ENCODE data around the gene ABHD4. TPM values are rescaled to one million over a fixed set of nuclear protein-coding genes. Genes with fewer than 3 reads are reported as not detected.
"Not testable (repeated sequence)": the region's sequence is repeated elsewhere in the genome, so short reads cannot be mapped to it uniquely, and the experiment has no call there.

Gene ABHD4
- total RNA-seq, 1 donor from 2014 or later = 10.7 TPM

- DNase-seq (ENCODE audit: low read depth) = no peak
- no peak overlapping the region for H3K4me3 ChIP-seq (ENCODE audit: low read depth, low read length)
- no peak for TF ChIP-seq CTCF (conservative IDR thresholded peaks at IDR 0.05; ENCODE audit: low read depth, low read length)
Measured at GRCh38 chr14:22563987-22564386, 34.1 kb upstream of the ABHD4 start.

- no peak for DNase-seq (ENCODE audit: low read depth)
- TF ChIP-seq CTCF (conservative IDR thresholded peaks at IDR 0.05; ENCODE audit: low read depth, low read length) = no peak
- no peak overlapping the region for H3K4me3 ChIP-seq (ENCODE audit: low read depth, low read length)
Measured at GRCh38 chr14:22564463-22564862, 33.6 kb upstream of the ABHD4 start.

GRCh38 chr14:22565391-22565945 lies 32.6 kb upstream of the ABHD4 start:
- no peak for DNase-seq (ENCODE audit: low read depth)
- no peak for TF ChIP-seq CTCF (conservative IDR thresholded peaks at IDR 0.05; ENCODE audit: low read depth, low read length)
- H3K4me3 ChIP-seq (ENCODE audit: low read depth, low read length) = no peak overlapping the region

- DNase-seq (ENCODE audit: low read depth) = not testable (repeated sequence)
Measured at GRCh38 chr14:22566266-22566665, 31.8 kb upstream of the ABHD4 start.

GRCh38 chr14:22566845-22567244 lies 31.3 kb upstream of the ABHD4 start:
- no peak overlapping the region for H3K4me3 ChIP-seq (ENCODE audit: low read depth, low read length)
- no peak for TF ChIP-seq CTCF (conservative IDR thresholded peaks at IDR 0.05; ENCODE audit: low read depth, low read length)
- DNase-seq (ENCODE audit: low read depth) = no peak

More at GRCh38 chr14:22566266-22566665, 31.8 kb upstream of the ABHD4 start:
- H3K4me3 ChIP-seq (ENCODE audit: low read depth, low read length) = not testable (repeated sequence)

GRCh38 chr14:22567437-22567836 lies 30.7 kb upstream of the ABHD4 start:
- H3K4me3 ChIP-seq (ENCODE audit: low read depth, low read length) = no peak overlapping the region
- DNase-seq (ENCODE audit: low read depth) = no peak
- TF ChIP-seq CTCF (conservative IDR thresholded peaks at IDR 0.05; ENCODE audit: low read depth, low read length) = no peak

- DNase-seq (ENCODE audit: low read depth) = no peak
- H3K4me3 ChIP-seq (ENCODE audit: low read depth, low read length) = no peak overlapping the region
- no peak for TF ChIP-seq CTCF (conservative IDR thresholded peaks at IDR 0.05; ENCODE audit: low read depth, low read length)
Measured at GRCh38 chr14:22569106-22569736, 28.9 kb upstream of the ABHD4 start.

Data from epithelial cell of proximal tubule (primary cell).